ENCODE data around the gene SOX18.
A peak's percentile ranks its signal among the peaks of the same experiment; 100 is the strongest.

The SOX18 gene

DNA sequence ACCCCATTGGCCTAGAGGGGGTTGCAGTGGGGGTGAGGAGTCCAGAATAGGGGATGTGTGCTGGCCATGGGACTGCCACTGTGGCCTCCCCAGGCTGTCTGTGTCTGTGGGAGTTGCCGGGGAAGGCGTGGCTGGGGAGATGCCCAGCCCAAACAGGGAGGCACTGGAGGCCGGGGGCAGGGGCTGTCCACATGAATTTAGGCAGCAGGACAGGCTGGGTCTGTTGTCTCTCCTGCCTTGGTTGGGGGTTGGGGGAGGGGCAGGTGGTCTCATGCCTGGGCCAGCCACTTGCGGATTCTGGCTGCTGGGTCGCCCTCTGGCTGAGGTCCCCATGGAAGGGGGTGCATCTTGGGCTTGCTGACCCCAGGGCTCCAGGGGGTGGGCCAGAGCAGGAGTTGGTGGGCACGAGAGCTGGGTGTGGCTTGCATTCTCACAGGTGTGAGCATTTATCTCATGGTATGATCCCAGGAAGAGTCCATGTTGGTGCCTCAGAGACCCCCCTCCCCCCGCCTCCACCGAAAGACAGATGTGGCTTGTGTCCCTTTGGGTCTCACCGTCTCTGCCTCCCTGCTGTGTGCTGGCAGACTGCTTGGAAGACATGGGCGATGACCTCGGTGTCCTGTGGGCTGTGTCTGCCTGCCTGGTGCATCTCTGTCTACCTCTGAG is 4.0 kb downstream of the SOX18 start:
- TF ChIP-seq, protein P1, sequence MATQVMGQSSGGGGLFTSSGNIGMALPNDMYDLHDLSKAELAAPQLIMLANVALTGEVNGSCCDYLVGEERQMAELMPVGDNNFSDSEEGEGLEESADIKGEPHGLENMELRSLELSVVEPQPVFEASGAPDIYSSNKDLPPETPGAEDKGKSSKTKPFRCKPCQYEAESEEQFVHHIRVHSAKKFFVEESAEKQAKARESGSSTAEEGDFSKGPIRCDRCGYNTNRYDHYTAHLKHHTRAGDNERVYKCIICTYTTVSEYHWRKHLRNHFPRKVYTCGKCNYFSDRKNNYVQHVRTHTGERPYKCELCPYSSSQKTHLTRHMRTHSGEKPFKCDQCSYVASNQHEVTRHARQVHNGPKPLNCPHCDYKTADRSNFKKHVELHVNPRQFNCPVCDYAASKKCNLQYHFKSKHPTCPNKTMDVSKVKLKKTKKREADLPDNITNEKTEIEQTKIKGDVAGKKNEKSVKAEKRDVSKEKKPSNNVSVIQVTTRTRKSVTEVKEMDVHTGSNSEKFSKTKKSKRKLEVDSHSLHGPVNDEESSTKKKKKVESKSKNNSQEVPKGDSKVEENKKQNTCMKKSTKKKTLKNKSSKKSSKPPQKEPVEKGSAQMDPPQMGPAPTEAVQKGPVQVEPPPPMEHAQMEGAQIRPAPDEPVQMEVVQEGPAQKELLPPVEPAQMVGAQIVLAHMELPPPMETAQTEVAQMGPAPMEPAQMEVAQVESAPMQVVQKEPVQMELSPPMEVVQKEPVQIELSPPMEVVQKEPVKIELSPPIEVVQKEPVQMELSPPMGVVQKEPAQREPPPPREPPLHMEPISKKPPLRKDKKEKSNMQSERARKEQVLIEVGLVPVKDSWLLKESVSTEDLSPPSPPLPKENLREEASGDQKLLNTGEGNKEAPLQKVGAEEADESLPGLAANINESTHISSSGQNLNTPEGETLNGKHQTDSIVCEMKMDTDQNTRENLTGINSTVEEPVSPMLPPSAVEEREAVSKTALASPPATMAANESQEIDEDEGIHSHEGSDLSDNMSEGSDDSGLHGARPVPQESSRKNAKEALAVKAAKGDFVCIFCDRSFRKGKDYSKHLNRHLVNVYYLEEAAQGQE (IDR thresholded peaks at IDR 0.05; ENCODE audit: low read depth): no peak
- TF ChIP-seq TAF1 (IDR thresholded peaks at IDR 0.05; ENCODE audit: low read depth) (no peak), TEAD4 (IDR thresholded peaks at IDR 0.05) (no peak)

- TF ChIP-seq, protein P2, sequence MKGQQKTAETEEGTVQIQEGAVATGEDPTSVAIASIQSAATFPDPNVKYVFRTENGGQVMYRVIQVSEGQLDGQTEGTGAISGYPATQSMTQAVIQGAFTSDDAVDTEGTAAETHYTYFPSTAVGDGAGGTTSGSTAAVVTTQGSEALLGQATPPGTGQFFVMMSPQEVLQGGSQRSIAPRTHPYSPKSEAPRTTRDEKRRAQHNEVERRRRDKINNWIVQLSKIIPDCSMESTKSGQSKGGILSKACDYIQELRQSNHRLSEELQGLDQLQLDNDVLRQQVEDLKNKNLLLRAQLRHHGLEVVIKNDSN (IDR thresholded peaks at IDR 0.05): no peak
- TF ChIP-seq CEBPB (IDR thresholded peaks at IDR 0.05) (no peak), CREB1 (IDR thresholded peaks at IDR 0.05; ENCODE audit: low read depth) (no peak), RAD21 (IDR thresholded peaks at IDR 0.05; ENCODE audit: low read depth) (no peak), FOXM1 (IDR thresholded peaks at IDR 0.05; ENCODE audit: borderline replicate concordance, low read depth) (no peak), ZBTB7A (IDR thresholded peaks at IDR 0.05; ENCODE audit: low read depth) (no peak), EGR1 (IDR thresholded peaks at IDR 0.05) (no peak), NFIC (IDR thresholded peaks at IDR 0.05) (no peak), EP300 (IDR thresholded peaks at IDR 0.05; ENCODE audit: borderline replicate concordance) (no peak), TEAD4 (IDR thresholded peaks at IDR 0.05) (no peak), TCF12 (IDR thresholded peaks at IDR 0.05; ENCODE audit: low read depth) (no peak), TAF1 (IDR thresholded peaks at IDR 0.05; ENCODE audit: low read depth) (no peak)
- TF ChIP-seq, protein P3, sequence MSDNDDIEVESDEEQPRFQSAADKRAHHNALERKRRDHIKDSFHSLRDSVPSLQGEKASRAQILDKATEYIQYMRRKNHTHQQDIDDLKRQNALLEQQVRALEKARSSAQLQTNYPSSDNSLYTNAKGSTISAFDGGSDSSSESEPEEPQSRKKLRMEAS (IDR thresholded peaks at IDR 0.05): no peak
These were observed 4.8 kb downstream of the SOX18 start for GRCh38 chr20:64044484-64045247.

- 0 out of 2 replicates have a peak, but pooled peaks have one; percentile 6 for TF ChIP-seq ZBTB7A (IDR thresholded peaks at IDR 0.05; ENCODE audit: low read depth)
- TF ChIP-seq, protein P3 (IDR thresholded peaks at IDR 0.05): no peak
These were observed 5.7 kb downstream of the SOX18 start for GRCh38 chr20:64043768-64044167.

GRCh38 chr20:64042054-64042781 is 7.2 kb downstream of the SOX18 start:
- TF ChIP-seq CEBPB (IDR thresholded peaks at IDR 0.05): no peak
- TF ChIP-seq FOXM1 (IDR thresholded peaks at IDR 0.05; ENCODE audit: borderline replicate concordance, low read depth): no peak
- TF ChIP-seq, protein P3 (IDR thresholded peaks at IDR 0.05): no peak
- TF ChIP-seq NFIC (IDR thresholded peaks at IDR 0.05): no peak
- TF ChIP-seq ZBTB7A (IDR thresholded peaks at IDR 0.05; ENCODE audit: low read depth): no peak
- TF ChIP-seq TEAD4 (IDR thresholded peaks at IDR 0.05): no peak
- TF ChIP-seq, protein P2 (IDR thresholded peaks at IDR 0.05): no peak
- TF ChIP-seq TAF1 (IDR thresholded peaks at IDR 0.05; ENCODE audit: low read depth): no peak

GRCh38 chr20:64041781-64042053 is 7.7 kb downstream of the SOX18 start:
- TF ChIP-seq EGR1 (IDR thresholded peaks at IDR 0.05): no peak
- no peak for TF ChIP-seq TCF12 (IDR thresholded peaks at IDR 0.05; ENCODE audit: low read depth)
- TF ChIP-seq YY1 (IDR thresholded peaks at IDR 0.05; ENCODE audit: low read depth): no peak
- TF ChIP-seq TEAD4 (IDR thresholded peaks at IDR 0.05): no peak
- no peak for TF ChIP-seq ZBTB7A (IDR thresholded peaks at IDR 0.05; ENCODE audit: low read depth)
- TF ChIP-seq FOXM1 (IDR thresholded peaks at IDR 0.05; ENCODE audit: borderline replicate concordance, low read depth): no peak
- no peak for TF ChIP-seq NFIC (IDR thresholded peaks at IDR 0.05)
- TF ChIP-seq, protein P2 (IDR thresholded peaks at IDR 0.05): no peak
- no peak for TF ChIP-seq TAF1 (IDR thresholded peaks at IDR 0.05; ENCODE audit: low read depth)
- TF ChIP-seq, protein P1 (IDR thresholded peaks at IDR 0.05; ENCODE audit: low read depth): no peak
- no peak for TF ChIP-seq CEBPB (IDR thresholded peaks at IDR 0.05)

All from Ishikawa (cell line).